Neural progenitor cell (in vitro differentiated cells): ENCODE results near the gene RET. TPM values are rescaled to one million over a fixed set of nuclear protein-coding genes. Genes with fewer than 3 reads are reported as not detected.

Source experiments
- DNase-seq: peaks from one replicate; pipeline ENCODE4 v3.0.0-alpha.2; 2016; ENCODE audit warnings: low spot score
- H2AFZ ChIP-seq: fragments of 200-600 bp; sonication (generic); replicated peaks from 2 replicates; pipeline ENCODE4 v1.6.1; 2016; ENCODE audit warnings: antibody characterized with exemption
- H3F3A ChIP-seq: fragments of 200-600 bp; sonication (generic); 2 replicates; pipeline ENCODE4 v1.6.1; 2016; ENCODE audit warnings: antibody characterized with exemption, low read depth
- H3K27ac ChIP-seq: fragments of 200-600 bp; sonication (generic); 2 replicates; pipeline ENCODE4 v1.5.1; 2016; ENCODE audit warnings: mild to moderate bottlenecking
- H3K27me3 ChIP-seq: fragments of 200-600 bp; sonication (generic); 2 replicates; pipeline ENCODE4 v1.6.1; 2016; ENCODE audit warnings: mild to moderate bottlenecking, moderate library complexity
- H3K36me3 ChIP-seq: fragments of 200-600 bp; sonication (generic); 2 replicates; pipeline ENCODE4 v1.5.1; 2016
- H3K4me1 ChIP-seq: fragments of 200-600 bp; sonication (generic); 2 replicates; pipeline ENCODE4 v1.6.1; 2016; ENCODE audit warnings: mixed run types
- H3K4me2 ChIP-seq: fragments of 200-600 bp; sonication (generic); 2 replicates; pipeline ENCODE4 v1.6.1; 2016
- H3K4me3 ChIP-seq: fragments of 200-600 bp; sonication (generic); 2 replicates; pipeline ENCODE4 v1.5.1; 2016
- H3K79me2 ChIP-seq: fragments of 200-600 bp; sonication (generic); 2 replicates; pipeline ENCODE4 v1.6.1; 2016; ENCODE audit warnings: low read depth
- H3K9ac ChIP-seq: fragments of 200-600 bp; sonication (generic); 2 replicates; pipeline ENCODE4 v1.6.1; 2016
- H3K9me3 ChIP-seq: fragments of 200-600 bp; sonication (generic); 2 replicates; pipeline ENCODE4 v1.5.1; 2016; ENCODE audit warnings: low read depth
- H4K20me1 ChIP-seq: fragments of 200-600 bp; sonication (generic); 2 replicates; pipeline ENCODE4 v1.6.1; 2016; ENCODE audit warnings: low read depth
- H3K27ac Mint-ChIP-seq: 3 replicates; pipeline ENCODE4 v1.8.0; 2021; ENCODE audit warnings: mixed read lengths
- H3K27me3 Mint-ChIP-seq: 2 replicates; pipeline ENCODE4 v1.8.0; 2022; ENCODE audit warnings: low read depth, mild to moderate bottlenecking, inconsistent platforms, moderate library complexity, mixed read lengths; ENCODE audit not compliant: insufficient read depth
- H3K36me3 Mint-ChIP-seq: 3 replicates; pipeline ENCODE4 v1.8.0; 2021; ENCODE audit warnings: mixed read lengths
- H3K4me1 Mint-ChIP-seq: 3 replicates; pipeline ENCODE4 v1.8.0; 2021; ENCODE audit warnings: mixed read lengths
- H3K4me3 Mint-ChIP-seq: 3 replicates; pipeline ENCODE4 v1.8.0; 2021; ENCODE audit warnings: mild to moderate bottlenecking, moderate library complexity, mixed read lengths
- H3K9me3 Mint-ChIP-seq: 3 replicates; pipeline ENCODE4 v1.8.0; 2020; ENCODE audit warnings: mixed read lengths
- CTCF ChIP-seq: fragments of 200-600 bp; sonication (generic); IDR thresholded peaks from 2 replicates; pipeline ENCODE4 v1.5.1; 2017; ENCODE audit warnings: antibody characterized with exemption, mild to moderate bottlenecking
- EZH2 ChIP-seq: fragments of 200-600 bp; sonication (generic); IDR thresholded peaks from 2 replicates; pipeline ENCODE4 v1.6.1; 2017; ENCODE audit warnings: antibody characterized with exemption, mild to moderate bottlenecking, moderate library complexity
- EZH2phosphoT487 ChIP-seq: fragments of 200-600 bp; sonication (generic); IDR thresholded peaks from 2 replicates; pipeline ENCODE4 v1.6.1; 2017; ENCODE audit warnings: antibody characterized with exemption
- total RNA-seq: library from RNA; depleted of rRNA; stranded (reverse); fragments of >200 nt; gene quantifications from 2 replicates; pipeline ENCODE4 v1.2.3, GENCODE V29; 2015; ENCODE audit warnings: low replicate concordance

Gene RET
- total RNA-seq, 1 donor from 2014 or later: 1.4 TPM

GRCh38 chr10:43045631-43046287, 31.1 kb upstream of the RET start:
- Histone ChIP-seq H3K27ac (no peak overlapping the region), H4K20me1 (no peaks in the 10 kb centered on the region), H3K4me1 (peaks cover 11% of the 10 kb centered on the region), H3K36me3 (no peaks in the 10 kb centered on the region), H3K79me2 (no peaks in the 10 kb centered on the region), H3K9me3 (no peaks in the 10 kb centered on the region), H3F3A (no peaks in the 10 kb centered on the region), H3K27me3 (no peaks in the 10 kb centered on the region), H3K4me2 (no peak overlapping the region), H2AFZ (no peak overlapping the region), H3K4me3 (no peak overlapping the region), H3K9ac (no peak overlapping the region)
- H3K9me3 Mint-ChIP-seq: no peaks in the 10 kb centered on the region
- no peak for DNase-seq
- TF ChIP-seq CTCF (no peak), EZH2 (no peak), EZH2phosphoT487 (no peak)
- H3K4me1 Mint-ChIP-seq: peaks cover 11% of the 10 kb centered on the region
- peaks cover 7% of the 10 kb centered on the region for H3K27me3 Mint-ChIP-seq
- no peak overlapping the region for H3K27ac Mint-ChIP-seq
- no peaks in the 10 kb centered on the region for H3K36me3 Mint-ChIP-seq
- no peak overlapping the region for H3K4me3 Mint-ChIP-seq

- Histone ChIP-seq H3K79me2 (no peaks in the 10 kb centered on the region), H2AFZ (no peak overlapping the region), H3F3A (no peaks in the 10 kb centered on the region), H3K27me3 (no peaks in the 10 kb centered on the region), H3K27ac (no peak overlapping the region), H3K9ac (no peak overlapping the region), H3K4me2 (no peak overlapping the region), H4K20me1 (no peaks in the 10 kb centered on the region), H3K36me3 (no peaks in the 10 kb centered on the region), H3K9me3 (no peaks in the 10 kb centered on the region), H3K4me1 (peaks cover 11% of the 10 kb centered on the region), H3K4me3 (no peak overlapping the region)
- Mint-ChIP-seq H3K4me1 (peaks cover 11% of the 10 kb centered on the region), H3K36me3 (no peaks in the 10 kb centered on the region), H3K27ac (peak overlapping the region; percentile 25), H3K4me3 (no peak overlapping the region), H3K9me3 (no peaks in the 10 kb centered on the region), H3K27me3 (peaks cover 7% of the 10 kb centered on the region)
- no peak for DNase-seq
- TF ChIP-seq EZH2 (no peak), EZH2phosphoT487 (no peak), CTCF (no peak)
Measured at GRCh38 chr10:43046288-43046991, 30.4 kb upstream of the RET start.

- H3K4me3 ChIP-seq: no peak overlapping the region
- no peak overlapping the region for H3K27ac ChIP-seq
- peaks cover 11% of the 10 kb centered on the region for H3K4me1 Mint-ChIP-seq
- H3K9me3 ChIP-seq: no peaks in the 10 kb centered on the region
- no peak overlapping the region for H3K9ac ChIP-seq
- H3K4me3 Mint-ChIP-seq: no peak overlapping the region
- H2AFZ ChIP-seq: no peak overlapping the region
- H3K27me3 ChIP-seq: no peaks in the 10 kb centered on the region
- H3K36me3 Mint-ChIP-seq: no peaks in the 10 kb centered on the region
- no peaks in the 10 kb centered on the region for H4K20me1 ChIP-seq
- DNase-seq: no peak
- no peaks in the 10 kb centered on the region for H3F3A ChIP-seq
- TF ChIP-seq EZH2 (no peak), EZH2phosphoT487 (no peak), CTCF (no peak)
- H3K79me2 ChIP-seq: no peaks in the 10 kb centered on the region
- no peaks in the 10 kb centered on the region for H3K9me3 Mint-ChIP-seq
- peaks cover 11% of the 10 kb centered on the region for H3K4me1 ChIP-seq
- H3K27me3 Mint-ChIP-seq: peaks cover 7% of the 10 kb centered on the region
- no peaks in the 10 kb centered on the region for H3K36me3 ChIP-seq
- H3K4me2 ChIP-seq: no peak overlapping the region
- H3K27ac Mint-ChIP-seq: no peak overlapping the region
Measured at GRCh38 chr10:43047288-43047970, 29.4 kb upstream of the RET start.
